GM11168 (cell line): ENCODE results near the gene IL12B.
"Not testable (repeated sequence)": the region's sequence is repeated elsewhere in the genome, so short reads cannot be mapped to it uniquely, and the experiment has no call there.

ENCODE experiments used
- in situ Hi-C: fragments of 300-500 bp; cut with MboI; formaldehyde crosslinking; loops from one replicate; pipeline ENCODE4 v1.12.0; 2022; ENCODE audit warnings: low sequenced_read_pairs; ENCODE audit not compliant: unreplicated experiment

IL12B gene

GRCh38 chr5:159301929-159302860 lies 28.1 kb downstream of the IL12B start:
- in situ Hi-C loops = not testable (repeated sequence)

- in situ Hi-C loops = no loop called here
Measured at GRCh38 chr5:159301466-159301865, 28.8 kb downstream of the IL12B start.

DNA sequence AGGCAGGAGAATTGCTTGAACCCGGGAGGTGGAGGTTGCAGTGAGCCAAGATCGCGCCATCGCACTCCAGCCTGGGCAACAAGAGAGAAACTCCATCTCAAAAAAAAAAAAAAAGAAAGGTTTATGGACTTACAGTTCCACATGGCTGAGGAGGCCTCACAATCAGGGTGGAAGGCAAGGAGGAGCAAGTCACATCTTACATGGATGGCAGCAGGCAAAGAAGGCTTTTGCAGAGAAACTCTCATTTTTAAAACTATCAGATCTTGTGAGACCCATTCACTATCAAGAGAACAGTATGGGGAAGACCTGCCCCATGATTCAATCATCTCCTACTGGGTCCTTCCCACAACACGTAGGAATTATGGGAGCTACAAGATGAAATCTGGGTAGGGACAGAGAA lies 33.0 kb downstream of the IL12B start:
- in situ Hi-C loops = not testable (repeated sequence)

DNA sequence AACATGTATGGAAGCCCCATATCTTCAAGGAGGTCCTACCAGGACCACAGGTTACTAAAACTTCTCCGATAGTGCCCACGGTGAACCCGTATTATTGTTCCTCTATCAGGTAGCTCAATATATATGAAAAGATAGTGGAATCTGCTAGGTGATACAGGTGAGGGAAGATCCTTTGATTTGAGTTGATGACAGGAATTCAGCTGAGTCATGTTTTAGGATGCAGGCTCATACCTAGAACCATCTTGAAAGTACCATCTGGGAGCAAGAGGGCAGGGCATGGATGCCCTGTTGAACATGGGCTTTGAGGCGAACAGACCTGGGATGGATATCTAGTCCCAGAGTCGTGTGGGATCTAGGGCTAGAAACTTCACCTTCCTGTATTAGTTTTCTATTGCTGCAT lies 35.4 kb downstream of the IL12B start:
- in situ Hi-C loops = no loop called here

DNA sequence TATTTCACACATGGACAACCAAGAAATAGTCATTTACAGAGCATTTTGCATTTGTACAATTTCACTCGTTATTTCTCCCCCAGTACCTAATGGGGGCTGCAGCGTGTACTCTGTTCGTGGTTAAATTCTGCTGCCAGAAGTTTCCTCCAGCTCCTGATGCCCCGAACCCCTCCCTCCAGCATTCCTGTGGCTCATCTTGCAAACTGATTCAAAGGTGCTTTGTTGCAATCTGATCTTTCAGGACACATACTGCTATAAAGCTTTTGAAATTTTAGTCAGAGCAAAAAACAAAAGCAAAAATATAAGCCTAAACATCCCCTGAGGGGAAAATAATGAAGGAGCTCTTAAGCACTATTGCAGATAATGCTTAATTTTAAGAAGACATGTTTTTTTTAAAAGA lies 39.5 kb downstream of the IL12B start:
- in situ Hi-C loops = no loop called here

DNA sequence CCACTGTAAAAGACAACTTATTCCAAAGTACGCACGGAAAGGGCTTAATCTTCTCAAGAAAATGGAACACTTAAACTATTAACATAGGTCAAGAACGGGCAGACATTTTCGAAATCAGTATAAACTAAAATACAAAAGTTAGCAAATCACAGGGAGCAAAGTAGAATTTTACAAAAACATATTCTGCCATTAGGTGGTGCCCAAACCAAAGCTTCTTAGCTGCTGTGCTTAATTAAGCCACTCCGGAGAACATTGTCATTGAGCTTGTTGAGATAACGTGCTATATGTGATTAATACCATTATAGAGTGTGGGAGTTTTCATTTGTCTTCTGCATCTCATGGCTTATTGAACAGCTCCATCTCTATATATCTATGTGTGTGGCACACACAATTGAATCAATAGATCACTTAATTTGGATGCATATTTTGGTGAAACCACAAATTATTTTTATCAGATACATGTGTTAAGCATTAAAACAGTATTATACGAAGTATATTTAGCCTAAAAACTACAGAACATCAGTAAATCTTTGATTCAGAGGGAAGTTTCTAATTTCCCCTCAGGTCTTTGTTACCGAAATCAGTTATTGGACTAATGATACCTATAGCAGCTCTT lies 43.8 kb downstream of the IL12B start:
- in situ Hi-C loops = no loop called here

- in situ Hi-C loops = no loop called here
Measured at GRCh38 chr5:159274676-159275075, 55.6 kb downstream of the IL12B start.

DNA sequence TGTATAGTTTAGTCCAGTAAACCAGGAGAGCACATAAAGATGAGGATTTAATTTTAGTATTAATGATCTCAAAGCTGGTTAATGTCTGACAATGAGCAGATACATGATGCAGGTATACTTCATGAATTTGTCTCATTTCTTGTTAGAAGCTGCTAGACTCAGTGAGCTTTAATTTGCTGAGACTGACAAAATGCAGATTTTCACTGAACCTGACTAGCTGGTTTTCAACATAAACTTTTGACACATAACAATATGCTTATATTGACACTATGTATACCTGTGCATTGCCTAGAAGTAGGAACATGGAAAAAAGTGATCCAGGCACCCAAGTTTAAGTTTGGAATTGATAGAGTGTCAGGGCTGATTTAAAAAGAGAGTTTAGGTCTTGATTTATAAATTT lies 56.4 kb downstream of the IL12B start:
- in situ Hi-C loops = no loop called here

- in situ Hi-C loops = no loop called here
Measured at GRCh38 chr5:159269723-159270122, 60.6 kb downstream of the IL12B start.

GRCh38 chr5:159266764-159267163 lies 63.5 kb downstream of the IL12B start:
- in situ Hi-C loops = not testable (repeated sequence)
